Colonic mucosa (tissue), 4 donors: ENCODE results near the gene IL3. TPM values are rescaled to one million over a fixed set of nuclear protein-coding genes. Genes with fewer than 3 reads are reported as not detected.

Experiments
- DNase-seq: peaks from one replicate; pipeline ENCODE4 v3.0.0-alpha.2; 2020
- H3K27ac ChIP-seq: fragments of 200-600 bp; one replicate; pipeline ENCODE4 v1.8.0; 2021
- H3K27me3 ChIP-seq: fragments of 200-600 bp; one replicate; pipeline ENCODE4 v1.8.0; 2021
- H3K36me3 ChIP-seq: fragments of 200-600 bp; one replicate; pipeline ENCODE4 v1.8.0; 2021
- H3K4me1 ChIP-seq: fragments of 200-600 bp; one replicate; pipeline ENCODE4 v1.8.0; 2021; ENCODE audit warnings: mild to moderate bottlenecking
- H3K4me3 ChIP-seq: fragments of 200-600 bp; one replicate; pipeline ENCODE4 v1.8.0; 2021
- H3K9ac ChIP-seq, 2 donors: one replicate each; pipeline ENCODE4 v1.7.0; 2013; ENCODE audit warnings: control low read depth in 2 of 2, low read depth in 2 of 2, low read length in 2 of 2
- H3K9me3 ChIP-seq: fragments of 200-600 bp; one replicate; pipeline ENCODE4 v1.8.0; 2021
- intact Hi-C: fragments of 100-400 bp; cut with DNase I; formaldehyde crosslinking; loops from one replicate; pipeline ENCODE4 v1.14.1; 2022
- total RNA-seq, 2 donors: library from RNA; stranded (reverse); fragmentation: NEBNext Ultra II Directional in 1 of 2; extraction: Animal tissue kit (Norgen Biotek cat#: 25700) in 1 of 2; gene quantifications; one replicate each; pipeline ENCODE4 v1.2.1, GENCODE V29; 2021
- TF ChIP-seq, protein P1 (sequence below): fragments of 200-600 bp; IDR thresholded peaks from one replicate; pipeline ENCODE4 v1.8.0; 2022; ENCODE audit warnings: antibody characterized with exemption, mild to moderate bottlenecking
- donor health status: healthy.
- donor health status: DM: no; HTN: no; CAD: no.
- donor health status: DM: no; HTN: no; CAD: no.

Gene IL3
- total RNA-seq, 2 donors from 2014 or later, result 0.25 TPM; not detected in 1

DNA sequence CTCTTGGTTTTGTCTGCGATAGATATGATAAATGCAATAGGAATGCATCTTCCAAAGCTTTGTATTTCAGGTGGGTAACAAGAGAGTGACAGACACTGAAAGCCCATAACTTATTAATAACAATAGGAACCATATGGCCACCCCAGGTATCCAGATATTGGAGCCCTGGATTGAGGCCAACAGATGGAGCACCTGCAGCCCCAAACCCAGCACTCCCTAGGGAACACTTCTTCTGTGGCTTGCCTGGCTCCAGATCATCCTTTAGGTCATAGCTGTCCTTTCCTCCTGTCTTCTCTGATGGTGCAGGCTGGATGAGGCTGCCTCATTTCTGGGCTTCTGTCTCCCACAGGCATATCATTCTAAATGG is 5.0 kb upstream of the IL3 start:
- Histone ChIP-seq H3K9me3 (no peaks in the 10 kb centered on the region), H3K4me3 (no peak overlapping the region), H3K9ac (no peak overlapping the region), H3K4me1 (no peaks in the 10 kb centered on the region), H3K27ac (no peak overlapping the region), H3K27me3 (no peaks in the 10 kb centered on the region), H3K36me3 (no peaks in the 10 kb centered on the region)
- no peak for DNase-seq
- intact Hi-C loops, result no loop called here
- TF ChIP-seq, protein P1, sequence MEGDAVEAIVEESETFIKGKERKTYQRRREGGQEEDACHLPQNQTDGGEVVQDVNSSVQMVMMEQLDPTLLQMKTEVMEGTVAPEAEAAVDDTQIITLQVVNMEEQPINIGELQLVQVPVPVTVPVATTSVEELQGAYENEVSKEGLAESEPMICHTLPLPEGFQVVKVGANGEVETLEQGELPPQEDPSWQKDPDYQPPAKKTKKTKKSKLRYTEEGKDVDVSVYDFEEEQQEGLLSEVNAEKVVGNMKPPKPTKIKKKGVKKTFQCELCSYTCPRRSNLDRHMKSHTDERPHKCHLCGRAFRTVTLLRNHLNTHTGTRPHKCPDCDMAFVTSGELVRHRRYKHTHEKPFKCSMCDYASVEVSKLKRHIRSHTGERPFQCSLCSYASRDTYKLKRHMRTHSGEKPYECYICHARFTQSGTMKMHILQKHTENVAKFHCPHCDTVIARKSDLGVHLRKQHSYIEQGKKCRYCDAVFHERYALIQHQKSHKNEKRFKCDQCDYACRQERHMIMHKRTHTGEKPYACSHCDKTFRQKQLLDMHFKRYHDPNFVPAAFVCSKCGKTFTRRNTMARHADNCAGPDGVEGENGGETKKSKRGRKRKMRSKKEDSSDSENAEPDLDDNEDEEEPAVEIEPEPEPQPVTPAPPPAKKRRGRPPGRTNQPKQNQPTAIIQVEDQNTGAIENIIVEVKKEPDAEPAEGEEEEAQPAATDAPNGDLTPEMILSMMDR, result no peak

DNA sequence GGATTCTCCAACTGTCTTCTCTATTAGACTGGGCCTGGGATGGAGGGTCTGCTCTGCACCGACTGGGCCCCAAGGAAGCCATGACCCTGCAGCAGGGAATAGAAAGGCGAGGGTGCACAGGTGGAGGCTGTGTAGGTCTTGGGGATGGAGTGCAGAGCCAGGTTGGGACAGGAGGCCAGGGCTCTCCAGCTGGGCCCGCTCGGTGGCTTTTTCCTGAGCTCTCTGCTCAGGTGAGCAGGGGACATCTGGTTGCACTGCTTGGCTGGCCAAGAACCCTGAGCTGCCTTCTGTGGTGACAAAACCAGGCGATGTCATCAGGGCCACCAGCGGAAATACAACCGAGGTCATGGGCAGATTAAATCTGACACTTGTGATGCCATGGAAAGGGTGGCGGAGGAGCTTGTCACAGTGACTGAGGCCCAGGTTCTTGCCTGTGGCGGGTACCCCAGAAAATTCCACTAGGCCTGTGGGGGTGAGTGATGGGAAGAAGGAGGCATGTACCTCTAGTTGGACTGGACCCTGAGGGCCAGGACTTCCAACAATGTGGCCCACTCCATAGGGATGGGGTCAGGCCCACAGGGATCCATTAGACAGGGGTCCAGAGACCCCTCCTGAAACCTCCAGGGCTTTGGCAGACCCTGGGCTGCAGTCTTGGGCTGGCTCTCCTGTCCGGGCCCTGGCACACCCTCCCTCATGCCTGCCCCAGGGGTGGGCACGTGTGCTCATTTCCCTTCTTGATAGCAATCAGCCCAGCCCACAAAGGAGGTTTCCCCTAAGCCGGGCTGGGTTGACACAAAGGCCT is 4.4 kb upstream of the IL3 start:
- H3K9ac ChIP-seq, result no peak overlapping the region
- no peaks in the 10 kb centered on the region for H3K36me3 ChIP-seq
- intact Hi-C loops, result no loop called here
- peak; percentile 24 for DNase-seq
- no peaks in the 10 kb centered on the region for H3K9me3 ChIP-seq
- no peak overlapping the region for H3K27ac ChIP-seq
- H3K4me3 ChIP-seq, result no peak overlapping the region
- H3K4me1 ChIP-seq, result no peaks in the 10 kb centered on the region
- no peaks in the 10 kb centered on the region for H3K27me3 ChIP-seq
- TF ChIP-seq, protein P1, result no peak

DNA sequence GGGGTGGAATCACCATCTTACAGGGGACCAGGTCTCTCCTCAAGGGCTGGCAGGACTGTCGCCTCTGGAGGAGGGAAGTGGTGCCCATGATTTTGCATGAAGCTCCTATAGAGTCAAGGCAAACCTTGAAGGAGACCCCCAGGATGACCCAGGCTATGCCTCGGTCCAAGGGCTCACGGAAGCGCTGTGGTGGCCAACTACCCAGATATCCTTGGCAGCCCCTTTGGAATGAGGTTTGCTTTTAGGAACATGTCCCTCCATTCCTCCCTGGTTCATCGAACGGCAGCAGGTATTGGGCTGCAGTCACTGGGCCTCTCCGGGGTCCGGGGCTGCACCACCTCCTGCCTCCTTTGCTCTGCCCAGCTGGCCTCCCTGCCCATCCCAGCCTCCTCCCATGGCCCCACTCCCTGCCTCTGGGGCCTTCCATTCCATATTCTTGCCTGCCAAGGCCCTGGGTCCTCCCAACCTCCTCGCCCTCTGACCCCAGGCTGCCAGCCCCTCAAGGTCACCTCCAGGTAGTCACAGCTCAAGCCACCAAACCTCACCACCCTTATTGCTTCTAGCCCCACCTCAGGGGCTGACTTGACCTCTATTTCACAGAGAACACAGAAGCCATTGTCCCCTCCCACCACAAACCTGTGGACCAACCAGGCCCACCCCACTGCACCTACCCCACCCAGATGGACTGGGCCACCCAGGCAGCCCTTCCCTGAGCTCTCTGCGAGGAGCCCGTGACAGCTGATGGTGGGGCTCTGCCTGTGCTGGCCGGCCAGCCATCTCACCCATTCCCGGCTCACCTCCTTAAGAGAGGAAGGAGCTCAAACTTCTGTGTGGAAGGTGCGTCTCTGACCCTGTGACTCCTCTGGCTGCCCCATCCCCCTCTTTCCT is 3.6 kb upstream of the IL3 start:
- TF ChIP-seq, protein P1, result no peak
- intact Hi-C loops, result no loop called here
- no peaks in the 10 kb centered on the region for H3K9me3 ChIP-seq
- no peak overlapping the region for H3K9ac ChIP-seq
- no peak for DNase-seq
- H3K27me3 ChIP-seq, result no peaks in the 10 kb centered on the region
- no peak overlapping the region for H3K4me3 ChIP-seq
- H3K36me3 ChIP-seq, result no peaks in the 10 kb centered on the region
- H3K4me1 ChIP-seq, result no peaks in the 10 kb centered on the region
- H3K27ac ChIP-seq, result no peak overlapping the region

DNA sequence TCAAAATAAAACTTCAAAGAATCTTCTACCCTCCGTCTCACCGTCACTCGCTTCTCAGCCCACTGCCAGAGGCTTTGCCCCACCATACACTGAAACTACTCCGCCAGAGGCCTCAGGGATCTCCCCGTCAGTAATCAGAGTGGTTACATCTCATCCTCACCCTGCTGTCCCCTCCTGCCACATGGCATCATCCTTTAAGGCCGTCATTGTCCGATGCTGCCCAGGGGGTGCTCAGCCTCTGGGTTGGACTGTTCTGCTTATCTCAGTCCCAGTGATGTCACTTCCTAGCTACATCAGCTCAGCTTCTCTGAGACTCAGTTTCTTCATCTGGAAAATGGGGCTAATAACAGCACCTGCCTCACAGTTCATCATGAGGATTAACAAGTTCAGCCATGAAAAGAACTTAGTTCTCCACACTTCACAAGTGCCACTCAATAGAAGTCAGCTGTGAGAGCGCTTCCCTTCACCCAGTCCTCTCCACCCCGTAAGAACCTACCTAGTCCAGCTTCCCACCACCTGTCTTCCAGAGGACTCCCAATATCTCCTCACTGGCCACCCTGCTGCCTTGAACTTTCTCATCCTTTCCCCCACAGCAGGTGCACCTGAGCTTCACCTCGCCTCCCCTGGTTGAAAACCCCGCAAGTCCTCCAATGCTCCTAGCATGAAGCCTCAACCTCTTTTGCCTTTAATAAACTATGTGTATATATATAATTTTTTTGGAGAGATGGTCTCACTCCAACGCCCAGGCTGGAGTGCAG is 2.8 kb upstream of the IL3 start:
- Histone ChIP-seq H3K4me3 (no peak overlapping the region), H3K27ac (no peak overlapping the region), H3K9ac (no peak overlapping the region), H3K4me1 (no peaks in the 10 kb centered on the region), H3K27me3 (no peaks in the 10 kb centered on the region), H3K9me3 (no peaks in the 10 kb centered on the region), H3K36me3 (no peaks in the 10 kb centered on the region)
- TF ChIP-seq, protein P1, result no peak
- DNase-seq, result peak; percentile 14
- intact Hi-C loops, result no loop called here

DNA sequence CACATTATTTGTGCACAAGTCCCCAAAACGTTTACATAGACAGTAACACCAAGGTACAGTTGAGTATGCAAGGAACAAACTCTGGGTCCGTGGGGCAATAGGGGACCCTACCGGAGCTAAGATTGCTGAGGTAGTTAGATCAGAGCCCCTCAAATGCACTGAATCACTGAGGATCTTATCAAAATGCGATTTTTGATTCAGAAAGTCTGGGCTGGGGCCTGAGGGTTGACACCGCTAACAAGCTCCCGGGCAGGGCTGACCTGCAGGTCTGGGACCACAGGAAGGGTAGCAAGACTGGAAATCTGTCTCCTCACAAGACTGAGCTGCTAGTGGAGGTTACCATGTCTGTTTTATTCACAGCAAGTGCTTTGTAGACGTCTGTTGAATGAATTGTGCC is 1.8 kb upstream of the IL3 start:
- H3K36me3 ChIP-seq, result no peaks in the 10 kb centered on the region
- H3K27ac ChIP-seq, result no peak overlapping the region
- DNase-seq, result no peak
- H3K4me1 ChIP-seq, result no peaks in the 10 kb centered on the region
- no peaks in the 10 kb centered on the region for H3K9me3 ChIP-seq
- H3K27me3 ChIP-seq, result no peaks in the 10 kb centered on the region
- H3K4me3 ChIP-seq, result no peak overlapping the region
- TF ChIP-seq, protein P1, result no peak
- H3K9ac ChIP-seq, result no peak overlapping the region
- intact Hi-C loops, result no loop called here
